CD14-positive monocyte (primary cell): Measurements from ENCODE around the gene SLC38A9. TPM values are rescaled to one million over a fixed set of nuclear protein-coding genes. Genes with fewer than 3 reads are reported as not detected.

Source experiments
- DNase-seq, 3 donors: peaks; one replicate each; pipeline ENCODE4 v3.0.0-alpha.2; 2011 to 2022
- H2AFZ ChIP-seq: 2 replicates; pipeline ENCODE4 v1.6.0; 2012; ENCODE audit warnings: mild to moderate bottlenecking, low read depth, low read length, inconsistent platforms; ENCODE audit not compliant: insufficient read depth, poor library complexity, severe bottlenecking
- H3K27ac ChIP-seq, 2 donors: 1 replicate in 1 of 2; 2 replicates in 1 of 2; pipeline ENCODE4 v1.5.1; 2012 to 2013; ENCODE audit warnings: low read length in 2 of 2, control low read depth in 1 of 2, inconsistent platforms in 1 of 2, low read depth in 1 of 2, mild to moderate bottlenecking in 1 of 2
- H3K27me3 ChIP-seq, 2 donors: one replicate each; pipeline versions ENCODE4 v1.6.0 to v1.6.1; 2011 to 2013; ENCODE audit warnings: low read length in 2 of 2; ENCODE audit not compliant: control insufficient read depth in 2 of 2, insufficient read depth in 2 of 2
- H3K36me3 ChIP-seq, 2 donors: replicated peaks in 1 of 2; 1 replicate in 1 of 2; 2 replicates in 1 of 2; pipeline versions ENCODE4 v1.5.1 to v1.6.1; 2012 to 2013; ENCODE audit warnings: low read length in 2 of 2, control low read depth in 1 of 2, inconsistent platforms in 1 of 2, mild to moderate bottlenecking in 1 of 2; ENCODE audit not compliant: insufficient read depth in 2 of 2, control insufficient read depth in 1 of 2
- H3K4me1 ChIP-seq, 2 donors: 1 replicate in 1 of 2; 2 replicates in 1 of 2; pipeline versions ENCODE4 v1.5.1 to v1.6.1; 2012 to 2013; ENCODE audit warnings: low read length in 2 of 2, control low read depth in 1 of 2, inconsistent platforms in 1 of 2, mild to moderate bottlenecking in 1 of 2, moderate library complexity in 1 of 2; ENCODE audit not compliant: insufficient read depth in 2 of 2, control insufficient read depth in 1 of 2
- H3K4me2 ChIP-seq: replicated peaks from 2 replicates; pipeline ENCODE3; 2012; ENCODE audit warnings: low read length, moderate library complexity, mild to moderate bottlenecking; ENCODE audit not compliant: poor library complexity, severe bottlenecking; ENCODE audit errors: extremely low read depth
- H3K4me3 ChIP-seq, 3 experiments: fragments of 200-600 bp in 1 of 3; sonication (generic) in 1 of 3; replicated peaks in 1 of 3; 1 replicate in 2 of 3; 2 replicates in 1 of 3; pipeline ENCODE4 v1.5.1; 2011 to 2013; ENCODE audit warnings: low read length in 3 of 3, mild to moderate bottlenecking in 3 of 3, control low read depth in 2 of 3, low read depth in 2 of 3, inconsistent platforms in 1 of 3, moderate library complexity in 1 of 3
- H3K79me2 ChIP-seq: 2 replicates; pipeline ENCODE4 v1.6.0; 2012; ENCODE audit warnings: mild to moderate bottlenecking, control low read depth, inconsistent platforms, low read length, moderate library complexity; ENCODE audit not compliant: insufficient read depth
- H3K9ac ChIP-seq: 2 replicates; pipeline ENCODE4 v1.6.0; 2017; ENCODE audit warnings: low read length, mild to moderate bottlenecking; ENCODE audit not compliant: insufficient read depth, poor library complexity, severe bottlenecking
- H3K9me3 ChIP-seq, 2 donors: replicated peaks in 1 of 2; 1 replicate in 1 of 2; 2 replicates in 1 of 2; pipeline versions ENCODE4 v1.5.1 to v1.6.1; 2012 to 2013; ENCODE audit warnings: low read length in 2 of 2, control low read depth in 1 of 2; ENCODE audit not compliant: control insufficient read depth in 1 of 2, insufficient read depth in 1 of 2
- H4K20me1 ChIP-seq: 2 replicates; pipeline ENCODE4 v1.6.0; 2012; ENCODE audit warnings: mild to moderate bottlenecking, low read length, control low read depth, moderate library complexity; ENCODE audit not compliant: insufficient read depth
- H3K27ac Mint-ChIP-seq, 7 donors: one replicate each; pipeline ENCODE4 v1.8.0; 2020; ENCODE audit warnings: mild to moderate bottlenecking in 7 of 7, mixed read lengths in 7 of 7, moderate library complexity in 6 of 7, inconsistent platforms in 2 of 7
- H3K27me3 Mint-ChIP-seq, 3 donors: one replicate each; pipeline ENCODE4 v1.8.0; 2021 to 2022; ENCODE audit warnings: low read depth in 3 of 3, mild to moderate bottlenecking in 3 of 3, mixed read lengths in 3 of 3, moderate library complexity in 3 of 3, inconsistent platforms in 1 of 3
- H3K36me3 Mint-ChIP-seq, 2 donors: one replicate each; pipeline ENCODE4 v1.8.0; 2020; ENCODE audit warnings: mixed read lengths in 2 of 2, inconsistent platforms in 1 of 2, mild to moderate bottlenecking in 1 of 2
- H3K4me1 Mint-ChIP-seq: one replicate; pipeline ENCODE4 v1.8.0; 2020; ENCODE audit warnings: mild to moderate bottlenecking, mixed read lengths
- H3K4me3 Mint-ChIP-seq, 2 donors: one replicate each; pipeline ENCODE4 v1.8.0; 2020; ENCODE audit warnings: mild to moderate bottlenecking in 2 of 2, mixed read lengths in 2 of 2, moderate library complexity in 1 of 2
- H3K9me3 Mint-ChIP-seq, 7 donors: one replicate each; pipeline ENCODE4 v1.8.0; 2020 to 2022; ENCODE audit warnings: mixed read lengths in 7 of 7, mild to moderate bottlenecking in 6 of 7, moderate library complexity in 6 of 7, inconsistent platforms in 2 of 7
- CTCF ChIP-seq: fragments of 200-600 bp; IDR thresholded peaks from one replicate; pipeline ENCODE4 v1.8.0; 2022; ENCODE audit warnings: antibody characterized with exemption, mild to moderate bottlenecking
- WGBS: methylation state at CpG from one replicate; pipeline ENCODE4 v1.1.5; 2013; ENCODE audit warnings: missing lambda C conversion rate; ENCODE audit not compliant: insufficient coverage; 5-methylcytosine and 5-hydroxymethylcytosine counted together
- intact Hi-C, 2 donors: fragments of 100-400 bp; cut with micrococcal nuclease; formaldehyde crosslinking; loops; one replicate each; pipeline versions ENCODE4 v1.15.0 to v1.15.1; 2023
- polyA plus RNA-seq, 3 donors: library from polyadenylated mRNA; depleted of rRNA in 1 of 3; unstranded in 2 of 3; stranded (reverse) in 1 of 3; fragments of 300-500 nt in 2 of 3; fragments of >200 nt in 1 of 3; fragmentation: Illumina TruSeq in 2 of 3; gene quantifications; 1 replicate in 2 of 3; 2 replicates in 1 of 3; pipeline ENCODE4 v1.2.3, GENCODE V29; 2012 to 2021

SLC38A9 gene
- polyA plus RNA-seq, 3 donors, result 10.7 to 15.2 (median 14.1) TPM

DNA sequence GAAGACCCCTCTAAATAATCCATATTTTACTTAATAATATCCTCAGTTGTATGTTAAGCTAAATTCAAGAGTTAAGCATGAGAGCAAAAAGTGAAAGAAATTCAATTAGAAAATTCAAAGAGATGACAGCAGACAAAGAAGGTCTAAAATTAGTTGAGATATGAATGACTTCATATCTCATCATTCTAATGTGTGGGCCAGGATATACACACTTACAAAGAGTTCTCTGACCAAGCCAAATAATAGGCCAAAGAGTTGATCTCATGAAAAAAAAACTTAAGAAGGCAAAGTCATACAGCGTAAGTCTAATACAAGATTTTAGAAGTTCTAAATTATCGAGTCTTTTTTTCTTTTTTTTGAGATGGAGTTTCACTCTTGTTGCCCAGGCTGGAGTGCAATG lies 89.7 kb downstream of the SLC38A9 start:
- H3K27ac Mint-ChIP-seq, result no peak overlapping the region
- peaks cover 0 to 8% (median 0%) of the 10 kb centered on the region in 3 donors for H3K27me3 Mint-ChIP-seq
- peaks cover 22 to 32% of the 10 kb centered on the region in 2 donors for H3K36me3 Mint-ChIP-seq
- no peaks in the 10 kb centered on the region for H3K9me3 ChIP-seq
- H3K27ac ChIP-seq, result no peak overlapping the region
- H3K9ac ChIP-seq, result no peak overlapping the region
- no peak for DNase-seq
- H3K4me1 ChIP-seq, result peaks cover 12 to 16% of the 10 kb centered on the region in 2 donors
- no peak for TF ChIP-seq CTCF
- H2AFZ ChIP-seq, result no peak overlapping the region
- peaks cover 3 to 13% of the 10 kb centered on the region in 2 donors for H3K36me3 ChIP-seq
- no peak overlapping the region for H3K4me3 ChIP-seq
- no peaks in the 10 kb centered on the region for H4K20me1 ChIP-seq
- intact Hi-C loops, result no loop called here
- peaks cover 0 to 6% (median 0%) of the 10 kb centered on the region in 7 donors for H3K9me3 Mint-ChIP-seq
- H3K79me2 ChIP-seq, result no peaks in the 10 kb centered on the region
- WGBS, result 100% methylated on average over 2 of the region's 2 CpGs
- no peak overlapping the region for H3K4me3 Mint-ChIP-seq
- H3K27me3 ChIP-seq, result no peaks in the 10 kb centered on the region
- H3K4me2 ChIP-seq, result no peak overlapping the region
- peaks cover 16% of the 10 kb centered on the region for H3K4me1 Mint-ChIP-seq

DNA sequence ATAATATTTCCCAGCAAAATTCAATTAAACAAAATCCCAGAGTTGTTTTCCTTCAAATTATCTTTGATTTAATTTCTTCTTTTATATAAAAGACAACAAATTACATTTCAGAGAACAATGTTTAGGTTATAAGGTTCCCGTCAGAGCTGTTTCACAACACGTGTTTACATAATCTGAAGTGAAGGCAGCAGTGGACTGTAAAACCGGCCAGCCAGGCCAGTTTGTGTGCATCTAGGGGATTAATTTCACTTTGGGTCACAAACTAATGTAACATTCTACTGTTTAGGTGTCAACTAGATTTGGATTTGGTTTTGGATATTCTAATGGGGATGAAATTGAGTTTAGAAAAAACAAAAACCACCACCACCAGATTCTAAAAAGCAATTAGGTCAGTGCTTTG lies 90.9 kb downstream of the SLC38A9 start:
- Histone ChIP-seq H4K20me1 (no peaks in the 10 kb centered on the region), H3K36me3 (peaks cover 0 to 11% of the 10 kb centered on the region in 2 donors), H3K4me2 (peak overlapping the region; percentile 29), H2AFZ (peak overlapping the region; percentile 4), H3K27me3 (no peaks in the 10 kb centered on the region), H3K27ac (peak overlapping the region; percentile 11 to 36), H3K79me2 (no peaks in the 10 kb centered on the region), H3K4me1 (peaks cover 12 to 16% of the 10 kb centered on the region in 2 donors), H3K9me3 (no peaks in the 10 kb centered on the region), H3K4me3 (no peak overlapping the region), H3K9ac (no peak overlapping the region)
- H3K9me3 Mint-ChIP-seq, result peaks cover 0 to 8% (median 0%) of the 10 kb centered on the region in 7 donors
- H3K4me3 Mint-ChIP-seq, result peak overlapping the region; percentile 47 to 53
- TF ChIP-seq CTCF, result no peak
- H3K27me3 Mint-ChIP-seq, result peaks cover 0 to 10% (median 0%) of the 10 kb centered on the region in 3 donors
- peaks cover 17 to 28% of the 10 kb centered on the region in 2 donors for H3K36me3 Mint-ChIP-seq
- intact Hi-C loops, result no loop called here
- WGBS, result no CpG with 5 or more reads among the region's 3 CpGs
- peaks cover 16% of the 10 kb centered on the region for H3K4me1 Mint-ChIP-seq
- no peak for DNase-seq
- H3K27ac Mint-ChIP-seq, result peak overlapping the region in 6 of 7 donors; percentile 18 to 69 (median 64)
